CD4-positive, alpha-beta T cell treated with Interleukin-6 for 4 hours (primary cell): ENCODE data around the gene FLRT2.

Experiments used
- DNase-seq: peaks from one replicate; pipeline ENCODE4 v3.0.0-alpha.2; 2020; ENCODE audit warnings: mixed read lengths

Gene FLRT2

GRCh38 chr14:85601690-85602089, 71.7 kb downstream of the FLRT2 start:
- DNase-seq = no peak

GRCh38 chr14:85602345-85602744, 72.4 kb downstream of the FLRT2 start:
- no peak for DNase-seq

DNA sequence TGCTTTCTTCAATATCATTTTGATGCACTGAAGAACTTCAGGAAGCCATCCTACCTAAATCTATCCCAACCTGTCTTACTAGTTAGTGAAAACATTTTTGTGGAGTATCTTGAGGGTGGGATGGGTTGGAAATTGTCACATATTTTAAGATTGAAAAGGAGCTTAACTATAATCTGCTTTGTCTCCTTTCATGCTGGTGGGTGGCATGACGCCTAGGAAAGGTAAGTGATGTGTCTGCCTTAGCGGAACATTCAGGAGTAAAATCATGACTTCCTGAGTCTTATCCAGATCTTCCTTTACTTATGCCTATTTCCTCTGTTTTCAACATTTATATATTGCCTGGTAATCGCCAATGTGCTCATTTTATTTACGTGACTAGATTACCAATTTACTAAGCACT, 74.1 kb downstream of the FLRT2 start:
- DNase-seq = no peak

- no peak for DNase-seq
These were observed 74.8 kb downstream of the FLRT2 start for GRCh38 chr14:85604714-85605113.

- DNase-seq = no peak
These were observed 77.7 kb downstream of the FLRT2 start for GRCh38 chr14:85607651-85608081.

GRCh38 chr14:85613496-85613895, 83.6 kb downstream of the FLRT2 start:
- DNase-seq = no peak

- no peak for DNase-seq
These were observed 86.5 kb downstream of the FLRT2 start for GRCh38 chr14:85616386-85616885.

DNA sequence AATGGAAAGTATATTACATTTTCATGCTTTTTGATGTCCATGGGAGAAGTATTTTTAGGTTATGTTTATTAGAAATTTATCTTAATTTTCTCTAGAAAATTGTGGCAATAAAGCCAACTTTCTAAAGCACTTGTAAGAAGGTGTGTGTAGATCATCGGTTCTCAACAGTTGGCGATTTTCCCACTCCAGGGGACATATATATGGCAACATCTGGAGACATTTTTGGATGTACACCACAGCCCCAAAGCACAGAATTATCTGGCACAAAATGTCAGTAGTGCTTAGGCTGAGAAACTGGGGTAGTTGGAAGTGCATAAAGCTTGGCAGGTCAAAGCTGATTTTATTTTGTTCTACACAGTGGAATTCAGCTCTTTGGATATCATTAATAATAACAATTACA, 86.9 kb downstream of the FLRT2 start:
- DNase-seq = no peak

DNA sequence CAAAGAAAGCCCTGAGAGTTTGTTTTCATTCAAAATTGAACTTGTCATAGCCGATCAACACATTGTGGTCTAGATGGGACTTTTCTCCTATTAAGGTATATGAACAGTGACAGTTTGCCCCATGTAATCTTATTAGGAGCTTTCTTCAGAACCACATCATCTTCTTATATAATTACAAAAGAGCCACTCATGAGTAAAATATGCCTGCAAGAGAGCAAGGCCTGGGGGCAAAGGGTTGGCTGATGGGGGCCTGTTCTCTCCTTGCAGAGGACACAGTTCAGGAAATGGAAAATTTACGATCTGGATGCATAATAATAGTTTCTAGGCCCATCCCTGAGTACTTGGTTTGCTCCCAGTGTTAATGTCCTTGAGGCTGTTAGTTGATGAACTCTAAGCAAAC, 87.8 kb downstream of the FLRT2 start:
- DNase-seq = no peak

GRCh38 chr14:85618390-85618789, 88.4 kb downstream of the FLRT2 start:
- no peak for DNase-seq

DNA sequence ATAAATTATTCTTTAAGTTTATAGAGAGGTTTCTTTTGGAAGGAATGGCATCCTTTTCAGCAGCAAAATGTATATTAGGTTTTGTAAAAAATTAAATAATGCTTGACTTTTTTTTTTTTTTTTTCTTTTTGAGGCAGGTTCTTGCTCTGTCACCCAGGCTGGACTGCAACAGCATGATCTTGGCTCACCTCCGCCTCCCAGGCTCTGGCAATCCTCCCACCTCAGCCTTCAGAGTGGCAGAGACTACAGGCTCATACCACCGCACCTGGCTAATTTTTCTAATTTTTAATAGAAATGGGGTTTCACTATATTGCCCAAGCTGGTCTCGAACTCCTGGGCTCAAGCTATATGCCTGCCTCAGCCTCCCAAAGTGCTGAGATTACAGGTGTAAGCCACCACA, 89.0 kb downstream of the FLRT2 start:
- DNase-seq = no peak

GRCh38 chr14:85619851-85620250, 89.9 kb downstream of the FLRT2 start:
- no peak for DNase-seq

DNA sequence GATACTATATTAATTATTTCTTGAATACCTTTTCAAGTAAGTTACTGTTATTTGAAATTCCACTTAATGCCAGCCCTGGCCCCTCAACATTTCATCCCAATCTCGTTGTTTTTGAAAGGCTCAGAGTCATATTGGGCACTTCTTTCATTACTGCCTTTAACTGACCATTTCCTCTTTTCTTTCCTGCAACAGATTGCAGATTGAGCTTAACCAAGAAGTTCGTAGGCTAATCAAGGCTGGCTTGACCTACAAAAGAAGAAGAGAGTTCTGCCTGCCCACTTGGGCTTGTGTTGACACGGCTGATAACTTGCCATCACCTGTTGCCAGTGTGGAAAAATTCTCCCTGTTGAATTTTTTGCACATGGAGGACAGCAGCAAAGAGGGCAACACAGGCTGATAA, 91.0 kb downstream of the FLRT2 start:
- DNase-seq = no peak

GRCh38 chr14:85622106-85622505, 92.2 kb downstream of the FLRT2 start:
- no peak for DNase-seq

DNA sequence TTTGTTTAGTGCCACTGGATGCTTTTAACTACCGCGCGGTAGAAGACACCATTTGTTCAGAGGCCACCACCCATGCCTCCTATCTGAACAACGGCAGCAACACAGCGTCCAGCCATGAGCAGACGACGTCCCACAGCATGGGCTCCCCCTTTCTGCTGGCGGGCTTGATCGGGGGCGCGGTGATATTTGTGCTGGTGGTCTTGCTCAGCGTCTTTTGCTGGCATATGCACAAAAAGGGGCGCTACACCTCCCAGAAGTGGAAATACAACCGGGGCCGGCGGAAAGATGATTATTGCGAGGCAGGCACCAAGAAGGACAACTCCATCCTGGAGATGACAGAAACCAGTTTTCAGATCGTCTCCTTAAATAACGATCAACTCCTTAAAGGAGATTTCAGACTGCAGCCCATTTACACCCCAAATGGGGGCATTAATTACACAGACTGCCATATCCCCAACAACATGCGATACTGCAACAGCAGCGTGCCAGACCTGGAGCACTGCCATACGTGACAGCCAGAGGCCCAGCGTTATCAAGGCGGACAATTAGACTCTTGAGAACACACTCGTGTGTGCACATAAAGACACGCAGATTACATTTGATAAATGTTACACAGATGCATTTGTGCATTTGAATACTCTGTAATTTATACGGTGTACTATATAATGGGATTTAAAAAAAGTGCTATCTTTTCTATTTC, 93.2 kb downstream of the FLRT2 start:
- DNase-seq = no peak

GRCh38 chr14:85625925-85626585, 96.1 kb downstream of the FLRT2 start:
- no peak for DNase-seq

GRCh38 chr14:85634205-85634604, 104.3 kb downstream of the FLRT2 start:
- no peak for DNase-seq

DNA sequence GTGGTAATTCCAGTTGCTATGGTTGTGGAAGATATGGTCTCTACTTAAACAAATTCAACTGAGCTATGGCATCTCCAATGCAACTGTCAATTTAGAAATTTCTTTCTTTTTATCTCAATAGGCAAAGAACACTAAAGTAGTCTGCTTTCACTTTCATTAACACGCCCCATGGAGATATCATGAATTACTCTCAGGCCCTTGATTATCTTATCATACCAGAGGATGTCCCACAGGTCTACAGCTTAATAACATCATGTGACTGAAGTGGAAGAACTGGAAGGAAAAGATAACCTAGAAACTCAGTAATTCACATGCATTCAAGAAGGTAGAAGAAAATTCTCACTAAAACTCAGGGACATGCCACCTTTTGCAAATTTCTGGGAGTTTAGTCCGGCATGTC, 114.3 kb downstream of the FLRT2 start:
- no peak for DNase-seq

DNA sequence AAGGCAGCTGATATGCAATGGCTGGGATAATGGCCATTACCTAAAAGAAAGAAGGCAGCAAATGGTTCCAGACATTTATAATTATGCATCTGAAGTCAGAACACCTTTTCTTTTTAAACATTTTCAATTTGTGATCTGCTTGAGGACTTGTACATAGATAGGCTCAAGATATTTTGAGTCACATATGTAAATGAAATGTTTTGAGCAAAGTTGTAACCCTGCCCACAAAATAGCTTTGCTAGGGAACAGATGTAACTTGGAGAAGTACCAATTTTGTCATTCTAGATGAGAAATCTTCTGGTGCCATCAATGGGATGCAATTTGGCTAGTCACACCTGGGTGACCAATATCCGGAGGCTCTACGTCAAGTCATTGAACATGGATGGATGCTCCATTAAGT, 123.1 kb downstream of the FLRT2 start:
- no peak for DNase-seq

- no peak for DNase-seq
These were observed 130.4 kb downstream of the FLRT2 start for GRCh38 chr14:85660243-85660922.

DNA sequence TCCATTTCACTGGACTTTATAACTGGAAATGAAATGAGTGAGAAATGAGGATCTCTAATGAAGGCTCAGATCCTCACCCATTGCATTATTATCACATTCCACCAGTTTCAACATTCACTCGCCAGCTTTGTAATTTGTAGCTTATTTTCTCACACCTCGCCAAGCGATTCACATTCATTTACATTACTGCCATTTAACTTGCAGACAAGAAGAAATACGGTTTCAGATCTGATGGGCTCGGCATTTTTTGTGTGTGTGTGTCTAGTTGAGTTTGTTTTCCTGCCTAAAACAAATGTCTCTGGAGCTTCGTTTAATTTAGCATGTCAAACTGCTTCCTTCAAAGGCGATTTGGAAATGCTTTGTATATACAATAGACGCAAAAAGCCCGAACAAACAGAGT, 132.2 kb downstream of the FLRT2 start:
- no peak for DNase-seq

DNA sequence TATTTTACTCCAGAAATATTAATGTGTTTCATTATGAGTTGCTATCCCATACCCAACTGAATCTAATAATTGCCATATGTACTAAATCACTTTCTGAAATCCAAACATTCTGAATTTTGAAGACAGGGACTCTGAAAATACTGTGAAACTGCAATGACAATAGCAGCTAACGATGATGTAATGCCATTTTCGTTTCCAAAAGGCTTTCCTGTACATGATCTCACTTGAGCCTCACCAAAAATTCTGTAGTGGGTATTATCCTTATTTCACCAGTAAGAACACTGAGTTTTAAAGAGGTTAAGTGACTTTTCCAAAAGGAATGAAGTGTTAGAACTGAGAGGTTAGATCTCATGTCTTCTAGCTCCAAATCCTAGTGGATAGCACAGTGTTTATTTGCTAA, 133.3 kb downstream of the FLRT2 start:
- no peak for DNase-seq

DNA sequence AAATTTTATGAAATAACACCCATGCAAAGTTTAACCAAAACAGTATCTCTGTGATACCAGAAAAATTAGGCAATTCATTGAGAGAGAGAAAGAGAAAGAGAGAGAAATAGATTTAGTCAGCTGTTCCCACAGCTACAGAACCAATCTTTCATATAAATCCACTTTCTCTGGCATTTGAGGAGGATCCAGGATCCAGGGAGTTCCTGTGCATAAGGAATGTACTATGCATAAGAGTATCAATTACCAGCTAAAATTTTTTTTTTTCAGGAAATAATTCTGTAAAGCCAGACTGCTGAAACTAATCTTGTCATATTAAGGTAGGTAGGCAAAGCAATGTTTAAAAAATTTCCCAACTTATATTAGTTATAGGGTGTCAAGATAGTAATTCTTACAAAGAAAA, 133.7 kb downstream of the FLRT2 start:
- DNase-seq = no peak

- no peak for DNase-seq
These were observed 146.0 kb downstream of the FLRT2 start for GRCh38 chr14:85675957-85676356.
